HepG2 (cell line): ENCODE measurements around the gene MED23. TPM values are rescaled to one million over a fixed set of nuclear protein-coding genes. Genes with fewer than 3 reads are reported as not detected.
A peak's percentile ranks its signal among the peaks of the same experiment; 100 is the strongest.

Experiments used
- FOXK1 ChIP-seq: sonication (generic); formaldehyde crosslinking; IDR thresholded peaks from 2 replicates; pipeline ENCODE4 v1.4.0; 2020; ENCODE audit warnings: low read depth, missing genetic modification reagents, borderline replicate concordance
- KLF16 ChIP-seq, 2 experiments: sonication (generic) in 1 of 2; formaldehyde crosslinking in 1 of 2; IDR thresholded peaks; 2 replicates each; pipeline versions ENCODE4 v1.6.1 to v1.8.0; 2016 to 2023; ENCODE audit warnings: missing genetic modification reagents in 2 of 2, missing compliant biosample characterization in 1 of 2
- LRRFIP1 ChIP-seq: sonication (generic); formaldehyde crosslinking; conservative IDR thresholded peaks from 2 replicates; pipeline ENCODE4 v1.4.0; 2020; ENCODE audit warnings: missing genetic modification reagents
- MAX ChIP-seq: IDR thresholded peaks from 2 replicates; pipeline ENCODE4 v1.6.1; 2012; ENCODE audit warnings: inconsistent platforms
- MEF2D ChIP-seq: sonication (generic); formaldehyde crosslinking; IDR thresholded peaks from 2 replicates; pipeline ENCODE4 v1.5.1; 2020; ENCODE audit warnings: mild to moderate bottlenecking, missing genetic modification reagents
- SOX6 ChIP-seq, 2 experiments: fragments of 450-650 bp in 1 of 2; sonication (generic) in 1 of 2; formaldehyde crosslinking in 1 of 2; IDR thresholded peaks; 2 replicates each; pipeline versions ENCODE4 v1.4.0 to v1.6.1; 2017 to 2020; ENCODE audit warnings: antibody characterized with exemption in 1 of 2, mild to moderate bottlenecking in 1 of 2, missing genetic modification reagents in 1 of 2
- TCF7 ChIP-seq: sonication (generic); IDR thresholded peaks from 2 replicates; pipeline ENCODE4 v1.6.1; 2016; ENCODE audit warnings: antibody characterized with exemption, low read depth
- ZBED4 ChIP-seq: sonication (generic); formaldehyde crosslinking; IDR thresholded peaks from 2 replicates; pipeline ENCODE4 v1.4.0; 2020; ENCODE audit warnings: missing genetic modification reagents, borderline replicate concordance
- ZBTB40 ChIP-seq, 2 experiments: fragments of 450-650 bp in 1 of 2; sonication (generic) in 1 of 2; formaldehyde crosslinking in 1 of 2; IDR thresholded peaks; 2 replicates each; pipeline versions ENCODE4 v1.6.1 to v1.8.0; 2016 to 2022; ENCODE audit warnings: antibody characterized with exemption in 1 of 2, mild to moderate bottlenecking in 1 of 2, missing genetic modification reagents in 1 of 2
- ZMYM4 ChIP-seq: sonication (generic); formaldehyde crosslinking; IDR thresholded peaks from 2 replicates; pipeline ENCODE4 v1.8.1; 2023; ENCODE audit warnings: mild to moderate bottlenecking, missing genetic modification reagents
- ZNF20 ChIP-seq: sonication (generic); formaldehyde crosslinking; IDR thresholded peaks from 2 replicates; pipeline ENCODE4 v1.4.0; 2020; ENCODE audit warnings: mild to moderate bottlenecking, moderate library complexity, missing genetic modification reagents
- ZNF235 ChIP-seq: sonication (generic); formaldehyde crosslinking; IDR thresholded peaks from 2 replicates; pipeline ENCODE4 v1.8.1; 2023; ENCODE audit warnings: mild to moderate bottlenecking, missing genetic modification reagents, borderline replicate concordance
- ZSCAN12 ChIP-seq: sonication (generic); formaldehyde crosslinking; IDR thresholded peaks from 2 replicates; pipeline ENCODE4 v1.9.0; 2021; ENCODE audit warnings: mild to moderate bottlenecking, missing genetic modification reagents
- polyA plus RNA-seq, 8 experiments: library from polyadenylated mRNA; depleted of rRNA in 3 of 8; stranded (reverse) in 7 of 8; unstranded in 1 of 8; fragments of >200 nt; fragmentation: Illumina TruSeq in 4 of 8; extraction: Trizol in 4 of 8; gene quantifications; 2 replicates each; pipeline versions ENCODE4 v1.2.1 to v1.2.3, GENCODE V29; 2011 to 2016; ENCODE audit warnings: low read depth in 4 of 8, missing spikeins in 1 of 8, mixed read lengths in 1 of 8; ENCODE audit not compliant: insufficient read depth in 1 of 8
- total RNA-seq, 5 experiments: library from RNA; depleted of rRNA; stranded (reverse); fragments of >200 nt; fragmentation: Illumina TruSeq; extraction: Trizol; gene quantifications; 2 replicates each; pipeline ENCODE4 v1.2.3, GENCODE V29; 2016; ENCODE audit warnings: low read depth in 1 of 5

Gene MED23
- total and polyA plus RNA-seq, 2 of the 13 experiments (the other 11 are each of a cell fraction or from before 2014, with no cell fraction given), result 34.9 to 50.5 TPM

GRCh38 chr6:131555992-131556391 is 72.0 kb downstream of the MED23 start (continued):
- TF ChIP-seq KLF16 (CRISPR knock-in tag; IDR thresholded peaks at IDR 0.05) (no peak), SOX6 (IDR thresholded peaks at IDR 0.05) (no peak), SOX6 (CRISPR knock-in tag; IDR thresholded peaks at IDR 0.05) (peak; percentile 71), ZBED4 (CRISPR knock-in tag) (no peak), TCF7 (no peak), LRRFIP1 (no peak), ZBTB40 (IDR thresholded peaks at IDR 0.05) (no peak), ZBTB40 (CRISPR knock-in tag; IDR thresholded peaks at IDR 0.05) (no peak), ZNF20 (no peak), MAX (no peak), ZNF235 (CRISPR knock-in tag) (no peak), ZMYM4 (CRISPR knock-in tag) (peak; percentile 40; the same call in 1 of the 2 replicates), MEF2D (0 out of 2 replicates have a peak, but pooled peaks have one; percentile 22), FOXK1 (CRISPR knock-in tag) (no peak), ZSCAN12 (CRISPR knock-in tag) (no peak)
